Activated naive CD8-positive, alpha-beta T cell treated with anti-CD3 and anti-CD28 coated beads, Interleukin-2, amount 10 ng/mL, durations not matched to agents 7 days and 5 days (primary cell): Measurements from ENCODE around the gene C10orf143. TPM values are rescaled to one million over a fixed set of nuclear protein-coding genes. Genes with fewer than 3 reads are reported as not detected.

Experiments
- ATAC-seq: fragments of 150-1000 bp; cut with Tn5 transposase; one replicate; pipeline ENCODE4 v1.10.0; 2021; ENCODE audit warnings: low read depth, moderate library complexity
- POLR2A ChIA-PET: fragments of 350-600 bp; sonication (Branson Sonifier 250); formaldehyde crosslinking; loops from one replicate; lab custom pipeline; 2021; ENCODE audit warnings: antibody characterized with exemption; lab: Charles Lee
- DNase-seq: peaks from one replicate; pipeline ENCODE4 v3.0.0; 2021
- H3K27ac Mint-ChIP-seq: one replicate; pipeline ENCODE4 v1.8.0; 2022; ENCODE audit warnings: mild to moderate bottlenecking, mixed read lengths
- H3K27me3 Mint-ChIP-seq: one replicate; pipeline ENCODE4 v1.8.0; 2022; ENCODE audit warnings: mild to moderate bottlenecking, moderate library complexity, mixed read lengths
- H3K36me3 Mint-ChIP-seq: one replicate; pipeline ENCODE4 v1.8.0; 2021; ENCODE audit warnings: mild to moderate bottlenecking, mixed read lengths
- H3K4me1 Mint-ChIP-seq: one replicate; pipeline ENCODE4 v1.8.0; 2021; ENCODE audit warnings: mixed read lengths
- H3K4me3 Mint-ChIP-seq: one replicate; pipeline ENCODE4 v1.8.0; 2022; ENCODE audit warnings: mild to moderate bottlenecking, moderate library complexity, mixed read lengths
- H3K9me3 Mint-ChIP-seq: one replicate; pipeline ENCODE4 v1.8.0; 2021; ENCODE audit warnings: mixed read lengths
- total RNA-seq, 2 experiments: library from RNA; stranded (reverse); gene quantifications; one replicate each; pipeline ENCODE4 v1.2.3, GENCODE V29; 2021

C10orf143 gene
- total RNA-seq, 2 experiments from 2014 or later = 6.0 to 6.6 TPM

GRCh38 chr10:130065251-130065650, 45.4 kb downstream of the C10orf143 start:
- POLR2A ChIA-PET = no interaction called here
- no peak overlapping the region for H3K4me3 Mint-ChIP-seq
- H3K4me1 Mint-ChIP-seq = no peaks in the 10 kb centered on the region
- H3K27me3 Mint-ChIP-seq = no peaks in the 10 kb centered on the region
- no peaks in the 10 kb centered on the region for H3K9me3 Mint-ChIP-seq
- no peak for DNase-seq
- no peak for ATAC-seq
- no peak overlapping the region for H3K27ac Mint-ChIP-seq
- no peaks in the 10 kb centered on the region for H3K36me3 Mint-ChIP-seq

GRCh38 chr10:130064783-130065182, 45.8 kb downstream of the C10orf143 start:
- Mint-ChIP-seq H3K36me3 (no peaks in the 10 kb centered on the region), H3K27me3 (no peaks in the 10 kb centered on the region), H3K4me1 (no peaks in the 10 kb centered on the region), H3K9me3 (no peaks in the 10 kb centered on the region), H3K27ac (no peak overlapping the region), H3K4me3 (no peak overlapping the region)
- DNase-seq (no peak), ATAC-seq (no peak)
- POLR2A ChIA-PET = no interaction called here

GRCh38 chr10:130062976-130063375, 47.7 kb downstream of the C10orf143 start:
- DNase-seq (no peak), ATAC-seq (no peak)
- no peak overlapping the region for H3K27ac Mint-ChIP-seq
- no peaks in the 10 kb centered on the region for H3K9me3 Mint-ChIP-seq
- no peaks in the 10 kb centered on the region for H3K4me1 Mint-ChIP-seq
- H3K36me3 Mint-ChIP-seq = no peaks in the 10 kb centered on the region
- no peaks in the 10 kb centered on the region for H3K27me3 Mint-ChIP-seq
- H3K4me3 Mint-ChIP-seq = no peak overlapping the region
- POLR2A ChIA-PET = no interaction called here

- ATAC-seq = no peak
- POLR2A ChIA-PET = no interaction called here
- H3K4me1 Mint-ChIP-seq = no peaks in the 10 kb centered on the region
- no peak for DNase-seq
- no peak overlapping the region for H3K4me3 Mint-ChIP-seq
- no peaks in the 10 kb centered on the region for H3K9me3 Mint-ChIP-seq
- no peaks in the 10 kb centered on the region for H3K36me3 Mint-ChIP-seq
- H3K27ac Mint-ChIP-seq = no peak overlapping the region
- no peaks in the 10 kb centered on the region for H3K27me3 Mint-ChIP-seq
Measured at GRCh38 chr10:130062201-130062600, 48.4 kb downstream of the C10orf143 start.

- Mint-ChIP-seq H3K4me3 (no peak overlapping the region), H3K36me3 (no peaks in the 10 kb centered on the region), H3K27ac (no peak overlapping the region), H3K4me1 (no peaks in the 10 kb centered on the region), H3K9me3 (no peaks in the 10 kb centered on the region), H3K27me3 (no peaks in the 10 kb centered on the region)
- DNase-seq = no peak
- POLR2A ChIA-PET = no interaction called here
- ATAC-seq = no peak
Measured at GRCh38 chr10:130061760-130062159, 48.9 kb downstream of the C10orf143 start.

- Mint-ChIP-seq H3K4me3 (no peak overlapping the region), H3K36me3 (no peaks in the 10 kb centered on the region), H3K9me3 (peaks cover 9% of the 10 kb centered on the region), H3K4me1 (no peaks in the 10 kb centered on the region), H3K27me3 (no peaks in the 10 kb centered on the region), H3K27ac (no peak overlapping the region)
- ATAC-seq (no peak), DNase-seq (no peak)
- POLR2A ChIA-PET = no interaction called here
Measured at GRCh38 chr10:130054021-130054420, 56.6 kb downstream of the C10orf143 start.

- no peaks in the 10 kb centered on the region for H3K27me3 Mint-ChIP-seq
- DNase-seq (no peak), ATAC-seq (no peak)
- POLR2A ChIA-PET = no interaction called here
- no peak overlapping the region for H3K27ac Mint-ChIP-seq
- no peaks in the 10 kb centered on the region for H3K4me1 Mint-ChIP-seq
- H3K9me3 Mint-ChIP-seq = peaks cover 9% of the 10 kb centered on the region
- no peaks in the 10 kb centered on the region for H3K36me3 Mint-ChIP-seq
- H3K4me3 Mint-ChIP-seq = no peak overlapping the region
Measured at GRCh38 chr10:130053561-130053960, 57.1 kb downstream of the C10orf143 start.

GRCh38 chr10:130052193-130052592, 58.4 kb downstream of the C10orf143 start:
- H3K4me1 Mint-ChIP-seq = no peaks in the 10 kb centered on the region
- DNase-seq (no peak), ATAC-seq (no peak)
- no peaks in the 10 kb centered on the region for H3K36me3 Mint-ChIP-seq
- H3K9me3 Mint-ChIP-seq = peaks cover 9% of the 10 kb centered on the region
- H3K4me3 Mint-ChIP-seq = no peak overlapping the region
- no peak overlapping the region for H3K27ac Mint-ChIP-seq
- POLR2A ChIA-PET = no interaction called here
- no peaks in the 10 kb centered on the region for H3K27me3 Mint-ChIP-seq

- peaks cover 7% of the 10 kb centered on the region for H3K9me3 Mint-ChIP-seq
- H3K27me3 Mint-ChIP-seq = no peaks in the 10 kb centered on the region
- ATAC-seq = no peak
- no peak overlapping the region for H3K4me3 Mint-ChIP-seq
- no peaks in the 10 kb centered on the region for H3K36me3 Mint-ChIP-seq
- H3K4me1 Mint-ChIP-seq = no peaks in the 10 kb centered on the region
- no peak for DNase-seq
- H3K27ac Mint-ChIP-seq = no peak overlapping the region
- POLR2A ChIA-PET = no interaction called here
Measured at GRCh38 chr10:130050721-130051120, 59.9 kb downstream of the C10orf143 start.

GRCh38 chr10:130049987-130050386, 60.6 kb downstream of the C10orf143 start:
- ATAC-seq = no peak
- Mint-ChIP-seq H3K36me3 (no peaks in the 10 kb centered on the region), H3K27me3 (no peaks in the 10 kb centered on the region), H3K4me1 (no peaks in the 10 kb centered on the region), H3K27ac (no peak overlapping the region), H3K4me3 (no peak overlapping the region), H3K9me3 (peaks cover 5% of the 10 kb centered on the region)
- DNase-seq = no peak
- POLR2A ChIA-PET = no interaction called here

GRCh38 chr10:130049244-130049643, 61.4 kb downstream of the C10orf143 start:
- Mint-ChIP-seq H3K27me3 (no peaks in the 10 kb centered on the region), H3K9me3 (peaks cover 2% of the 10 kb centered on the region), H3K27ac (no peak overlapping the region), H3K4me3 (no peak overlapping the region), H3K4me1 (no peaks in the 10 kb centered on the region), H3K36me3 (no peaks in the 10 kb centered on the region)
- DNase-seq (no peak), ATAC-seq (no peak)
- POLR2A ChIA-PET = no interaction called here

GRCh38 chr10:130048081-130048480, 62.5 kb downstream of the C10orf143 start:
- H3K4me1 Mint-ChIP-seq = no peaks in the 10 kb centered on the region
- H3K4me3 Mint-ChIP-seq = no peak overlapping the region
- H3K27me3 Mint-ChIP-seq = peaks cover 3% of the 10 kb centered on the region
- H3K27ac Mint-ChIP-seq = no peak overlapping the region
- ATAC-seq (no peak), DNase-seq (no peak)
- no peaks in the 10 kb centered on the region for H3K9me3 Mint-ChIP-seq
- H3K36me3 Mint-ChIP-seq = no peaks in the 10 kb centered on the region
- POLR2A ChIA-PET = no interaction called here

GRCh38 chr10:130047336-130047735, 63.3 kb downstream of the C10orf143 start:
- no peak for DNase-seq
- POLR2A ChIA-PET = no interaction called here
- Mint-ChIP-seq H3K4me3 (no peak overlapping the region), H3K36me3 (no peaks in the 10 kb centered on the region), H3K9me3 (no peaks in the 10 kb centered on the region), H3K27me3 (peaks cover 3% of the 10 kb centered on the region), H3K27ac (no peak overlapping the region), H3K4me1 (no peaks in the 10 kb centered on the region)
- ATAC-seq = no peak

GRCh38 chr10:130046591-130046990, 64.0 kb downstream of the C10orf143 start:
- Mint-ChIP-seq H3K27me3 (peaks cover 3% of the 10 kb centered on the region), H3K4me1 (no peaks in the 10 kb centered on the region)

GRCh38 chr10:130045801-130046321, 64.8 kb downstream of the C10orf143 start:
- Mint-ChIP-seq H3K4me3 (no peak overlapping the region), H3K27ac (no peak overlapping the region)
- ATAC-seq = no peak

More at GRCh38 chr10:130046591-130046990, 64.0 kb downstream of the C10orf143 start:
- no peak for ATAC-seq
- no peak overlapping the region for H3K4me3 Mint-ChIP-seq
- H3K9me3 Mint-ChIP-seq = no peaks in the 10 kb centered on the region
- H3K36me3 Mint-ChIP-seq = no peaks in the 10 kb centered on the region
- POLR2A ChIA-PET = no interaction called here
- DNase-seq = no peak
- no peak overlapping the region for H3K27ac Mint-ChIP-seq

More at GRCh38 chr10:130045801-130046321, 64.8 kb downstream of the C10orf143 start:
- no peaks in the 10 kb centered on the region for H3K9me3 Mint-ChIP-seq
- no peaks in the 10 kb centered on the region for H3K4me1 Mint-ChIP-seq
- H3K36me3 Mint-ChIP-seq = no peaks in the 10 kb centered on the region
- no peak for DNase-seq
- POLR2A ChIA-PET = no interaction called here
- peaks cover 3% of the 10 kb centered on the region for H3K27me3 Mint-ChIP-seq
